Left lung (tissue), 10 donors: ENCODE data around the gene CD7. TPM values are rescaled to one million over a fixed set of nuclear protein-coding genes. Genes with fewer than 3 reads are reported as not detected.

ENCODE experiments used
- ATAC-seq: fragments of 200-7000 bp; cut with Tn5 transposase; one replicate; pipeline ENCODE4 v1.9.1; 2020; ENCODE audit warnings: moderate library complexity
- DNase-seq, 4 donors: peaks; one replicate each; pipeline ENCODE4 v3.0.0-alpha.2; 2013 to 2020
- H3K27ac ChIP-seq, 2 donors: fragments of 200-600 bp; sonication (generic) in 1 of 2; one replicate each; pipeline versions ENCODE4 v1.5.0 to v1.8.0; 2020 to 2021
- H3K27me3 ChIP-seq, 2 donors: fragments of 200-600 bp; sonication (generic) in 1 of 2; one replicate each; pipeline versions ENCODE4 v1.5.0 to v1.8.0; 2020 to 2021
- H3K36me3 ChIP-seq, 2 donors: fragments of 200-600 bp; sonication (generic) in 1 of 2; one replicate each; pipeline versions ENCODE4 v1.5.0 to v1.8.0; 2020 to 2021
- H3K4me1 ChIP-seq, 2 donors: fragments of 200-600 bp; one replicate each; pipeline ENCODE4 v1.8.0; 2021
- H3K4me3 ChIP-seq, 2 donors: fragments of 200-600 bp; sonication (generic) in 1 of 2; one replicate each; pipeline versions ENCODE4 v1.5.0 to v1.8.0; 2020 to 2021; ENCODE audit warnings: mild to moderate bottlenecking in 1 of 2
- H3K9me3 ChIP-seq, 2 donors: fragments of 200-600 bp; sonication (generic) in 1 of 2; one replicate each; pipeline versions ENCODE4 v1.5.0 to v1.8.0; 2020 to 2021
- CTCF ChIP-seq, 2 donors: fragments of 200-600 bp; sonication (generic) in 1 of 2; IDR thresholded peaks; one replicate each; pipeline versions ENCODE4 v1.5.0 to v1.8.0; 2021; ENCODE audit warnings: antibody characterized with exemption in 2 of 2
- intact Hi-C, 2 donors: fragments of 100-400 bp; cut with DNase I; formaldehyde crosslinking; loops; one replicate each; pipeline versions ENCODE4 v1.11.2 to v1.14.2; 2022
- polyA plus RNA-seq, 6 donors: library from polyadenylated mRNA; unstranded; fragments of 120-200 nt; gene quantifications; one replicate each; pipeline ENCODE4 v1.2.1, GENCODE V29; 2013; ENCODE audit not compliant: insufficient read length in 6 of 6
- total RNA-seq, 2 donors: library from RNA; stranded (reverse); fragmentation: NEBNext Ultra II Directional; extraction: Animal tissue kit (Norgen Biotek cat#: 25700); gene quantifications; one replicate each; pipeline ENCODE4 v1.2.1, GENCODE V29; 2021
- donor health status: DM: no; HTN: yes; CAD: no.
- donor health status: DM: no; HTN: no; CAD: no.

CD7 gene
- total and polyA plus RNA-seq, 8 donors, result 1.1 to 6.6 (median 1.7) TPM

- Histone ChIP-seq H3K27ac (peak overlapping the region; percentile 13 to 80), H3K4me3 (no peak overlapping the region), H3K36me3 (peaks cover 0 to 63% of the 10 kb centered on the region in 2 donors), H3K4me1 (peaks cover 59 to 79% of the 10 kb centered on the region in 2 donors), H3K27me3 (no peaks in the 10 kb centered on the region), H3K9me3 (no peaks in the 10 kb centered on the region)
- ATAC-seq, result no peak
- intact Hi-C loops, result no loop called here
- no peak for TF ChIP-seq CTCF (IDR thresholded peaks at IDR 0.05)
- peak in 1 of 4 donors; percentile 66 for DNase-seq
These were observed 48.1 kb downstream of the CD7 start for GRCh38 chr17:82269138-82269881.

- Histone ChIP-seq H3K9me3 (no peaks in the 10 kb centered on the region), H3K4me1 (peaks cover 53 to 72% of the 10 kb centered on the region in 2 donors), H3K27ac (peak overlapping the region; percentile 80 to 88), H3K36me3 (peaks cover 0 to 78% of the 10 kb centered on the region in 2 donors), H3K27me3 (no peaks in the 10 kb centered on the region), H3K4me3 (peak overlapping the region in 1 of 2 donors; percentile 10)
- ATAC-seq, result peak; percentile 94
- intact Hi-C loops, result no loop called here
- peak in 3 of 4 donors; percentile 56 to 94 (median 93) for DNase-seq
- TF ChIP-seq CTCF (IDR thresholded peaks at IDR 0.05), result no peak
These were observed 49.6 kb downstream of the CD7 start for GRCh38 chr17:82267575-82268379.

- no peak for ATAC-seq
- peaks cover 42 to 57% of the 10 kb centered on the region in 2 donors for H3K4me1 ChIP-seq
- intact Hi-C loops, result no loop called here
These were observed 51.3 kb downstream of the CD7 start for GRCh38 chr17:82266142-82266541.

More at GRCh38 chr17:82266142-82266541, 51.3 kb downstream of the CD7 start:
- Histone ChIP-seq H3K9me3 (no peaks in the 10 kb centered on the region), H3K27ac (peak overlapping the region in 1 of 2 donors; percentile 80), H3K36me3 (peaks cover 0 to 84% of the 10 kb centered on the region in 2 donors), H3K4me3 (no peak overlapping the region), H3K27me3 (no peaks in the 10 kb centered on the region)
- no peak for TF ChIP-seq CTCF (IDR thresholded peaks at IDR 0.05)
- peak in 1 of 4 donors; percentile 35 for DNase-seq

Other genes with a start within 250 kb of the CD7 start
- 100 to 1,000 TPM; 288 to 550 TPM for gene FASN, start 219.4 kb downstream of the CD7 start, total RNA-seq
- gene FASN, start 219.4 kb downstream of the CD7 start, polyA plus RNA-seq, result 10 to 100 TPM; 18.0 to 63.8 (median 36.0) TPM
- gene CCDC57, start 104.8 kb downstream of the CD7 start, total RNA-seq, result 10 to 100 TPM; 41.7 to 54.5 TPM
- gene CCDC57, start 104.8 kb downstream of the CD7 start, polyA plus RNA-seq, result 10 to 100 TPM; 50.4 to 73.4 (median 65.9) TPM
- 100 to 1,000 TPM in 1 of 2 donors, 10 to 100 TPM in 1; 71.2 to 149 TPM for gene SLC16A3, start 88.6 kb downstream of the CD7 start, total RNA-seq
- 10 to 100 TPM; 13.0 to 21.2 (median 17.8) TPM for gene SLC16A3, start 88.6 kb downstream of the CD7 start, polyA plus RNA-seq
- 100 to 1,000 TPM; 122 to 160 TPM for gene CSNK1D, start 43.9 kb downstream of the CD7 start, total RNA-seq
- gene CSNK1D, start 43.9 kb downstream of the CD7 start, polyA plus RNA-seq, result 100 to 1,000 TPM; 101 to 145 (median 119) TPM
- gene SECTM1, start 16.2 kb upstream of the CD7 start, total RNA-seq, result 10 to 100 TPM; 10.5 to 36.8 TPM
- gene SECTM1, start 16.2 kb upstream of the CD7 start, polyA plus RNA-seq, result 1 to 10 TPM; 1.9 to 3.0 (median 2.4) TPM
- gene TEX19, start 41.6 kb upstream of the CD7 start, total RNA-seq, result not detected
- gene TEX19, start 41.6 kb upstream of the CD7 start, polyA plus RNA-seq, result under 1 TPM in 1 of 6 donors, not detected in 5; 0.07 TPM
- not detected for gene UTS2R, start 54.2 kb upstream of the CD7 start, total RNA-seq
- under 1 TPM in 1 of 6 donors, not detected in 5; 0.11 TPM for gene UTS2R, start 54.2 kb upstream of the CD7 start, polyA plus RNA-seq
- 10 to 100 TPM; 28.6 to 34.7 TPM for gene HEXD, start 100.7 kb upstream of the CD7 start, total RNA-seq
- gene HEXD, start 100.7 kb upstream of the CD7 start, polyA plus RNA-seq, result 10 to 100 TPM; 31.1 to 48.3 (median 42.1) TPM
- 10 to 100 TPM; 31.0 to 37.9 TPM for gene OGFOD3, start 101.0 kb upstream of the CD7 start, total RNA-seq
- 10 to 100 TPM; 22.7 to 29.6 (median 26.6) TPM for gene OGFOD3, start 101.0 kb upstream of the CD7 start, polyA plus RNA-seq
- 100 to 1,000 TPM in 1 of 2 donors, 10 to 100 TPM in 1; 90.2 to 116 TPM for gene CYBC1, start 133.1 kb upstream of the CD7 start, total RNA-seq
- gene CYBC1, start 133.1 kb upstream of the CD7 start, polyA plus RNA-seq, result 10 to 100 TPM; 47.0 to 54.2 (median 52.3) TPM
- 10 to 100 TPM; 38.9 to 52.4 TPM for gene NARF, start 141.1 kb upstream of the CD7 start, total RNA-seq
- gene NARF, start 141.1 kb upstream of the CD7 start, polyA plus RNA-seq, result 100 to 1,000 TPM; 101 to 128 (median 114) TPM
- gene FOXK2, start 202.1 kb upstream of the CD7 start, total RNA-seq, result 10 to 100 TPM; 50.4 to 57.0 TPM
- gene FOXK2, start 202.1 kb upstream of the CD7 start, polyA plus RNA-seq, result 10 to 100 TPM; 31.2 to 46.3 (median 35.2) TPM